ENCODE measurements around the gene TTL. TPM values are rescaled to one million over a fixed set of nuclear protein-coding genes. Genes with fewer than 3 reads are reported as not detected.
"Not testable (repeated sequence)": the region's sequence is repeated elsewhere in the genome, so short reads cannot be mapped to it uniquely, and the experiment has no call there.

Gene TTL
- total RNA-seq, 1 donor: 63.9 TPM

DNA sequence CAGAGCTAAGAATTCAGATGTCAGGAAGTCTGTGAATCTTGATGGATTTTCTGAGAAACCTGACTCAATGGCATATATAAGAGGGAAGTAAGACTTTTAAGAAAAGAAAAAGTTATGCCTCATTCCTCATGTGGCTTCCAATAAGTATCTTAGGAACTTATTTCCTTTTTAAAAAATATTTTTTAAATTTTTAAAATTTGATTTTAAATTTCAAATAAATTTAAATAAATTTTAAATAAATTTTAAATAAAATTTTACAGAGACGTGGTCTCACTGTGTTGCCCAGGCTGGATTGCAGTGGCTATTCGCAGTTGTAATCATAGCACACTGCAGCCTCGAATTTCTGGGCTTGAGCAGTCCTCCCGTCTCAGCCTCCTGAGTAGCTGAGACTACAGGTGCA lies 48.8 kb downstream of the TTL start:
- TF ChIP-seq, protein P1, sequence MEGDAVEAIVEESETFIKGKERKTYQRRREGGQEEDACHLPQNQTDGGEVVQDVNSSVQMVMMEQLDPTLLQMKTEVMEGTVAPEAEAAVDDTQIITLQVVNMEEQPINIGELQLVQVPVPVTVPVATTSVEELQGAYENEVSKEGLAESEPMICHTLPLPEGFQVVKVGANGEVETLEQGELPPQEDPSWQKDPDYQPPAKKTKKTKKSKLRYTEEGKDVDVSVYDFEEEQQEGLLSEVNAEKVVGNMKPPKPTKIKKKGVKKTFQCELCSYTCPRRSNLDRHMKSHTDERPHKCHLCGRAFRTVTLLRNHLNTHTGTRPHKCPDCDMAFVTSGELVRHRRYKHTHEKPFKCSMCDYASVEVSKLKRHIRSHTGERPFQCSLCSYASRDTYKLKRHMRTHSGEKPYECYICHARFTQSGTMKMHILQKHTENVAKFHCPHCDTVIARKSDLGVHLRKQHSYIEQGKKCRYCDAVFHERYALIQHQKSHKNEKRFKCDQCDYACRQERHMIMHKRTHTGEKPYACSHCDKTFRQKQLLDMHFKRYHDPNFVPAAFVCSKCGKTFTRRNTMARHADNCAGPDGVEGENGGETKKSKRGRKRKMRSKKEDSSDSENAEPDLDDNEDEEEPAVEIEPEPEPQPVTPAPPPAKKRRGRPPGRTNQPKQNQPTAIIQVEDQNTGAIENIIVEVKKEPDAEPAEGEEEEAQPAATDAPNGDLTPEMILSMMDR (IDR thresholded peaks at IDR 0.05; ENCODE audit: insufficient read depth, low read depth, low read length): no peak
- no peak overlapping the region for H3K4me3 ChIP-seq (ENCODE audit: low read depth, low read length)
- no peak for DNase-seq (ENCODE audit: low read depth)

DNA sequence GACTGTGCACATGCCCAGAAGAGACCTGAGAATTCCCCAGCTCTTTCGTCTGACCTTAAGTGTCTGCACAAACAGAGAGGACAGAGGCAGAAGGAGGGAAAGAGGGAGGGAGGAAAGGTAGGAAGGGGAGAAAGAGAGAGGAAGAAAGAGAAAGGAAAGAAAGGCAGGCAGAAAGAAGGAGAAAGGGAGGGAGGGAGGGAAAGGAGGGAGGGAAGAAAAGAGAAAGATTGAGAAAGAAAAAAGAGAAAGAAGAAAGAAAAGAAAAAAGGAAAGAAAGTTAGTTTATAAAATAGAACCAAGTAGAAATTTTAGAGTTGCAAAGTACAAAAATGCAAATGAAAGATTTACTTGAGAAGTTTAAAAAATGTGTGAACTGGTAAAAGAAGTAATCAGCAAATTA lies 52.9 kb downstream of the TTL start:
- DNase-seq (ENCODE audit: low read depth): no peak
- H3K4me3 ChIP-seq (ENCODE audit: low read depth, low read length): no peak overlapping the region
- TF ChIP-seq, protein P1 (IDR thresholded peaks at IDR 0.05; ENCODE audit: insufficient read depth, low read depth, low read length): no peak

DNA sequence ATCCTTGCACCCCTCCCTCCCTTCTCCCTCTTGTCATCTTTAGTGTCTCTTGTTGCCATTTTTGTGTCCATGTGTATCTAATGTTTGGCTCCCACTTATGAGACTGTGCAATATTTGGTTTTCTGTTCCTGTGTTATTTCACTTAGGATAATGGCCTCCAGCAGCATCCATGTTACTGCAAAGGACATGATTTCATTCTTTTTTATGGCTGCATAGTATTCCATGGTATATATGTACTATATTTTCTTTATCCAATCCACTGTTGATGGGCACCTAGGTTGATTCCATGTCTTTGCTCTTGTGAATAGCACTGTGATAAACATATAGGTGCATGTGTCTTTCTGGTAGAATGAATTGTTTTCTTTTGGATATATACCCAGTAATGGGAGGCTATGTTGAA lies 54.7 kb downstream of the TTL start:
- not testable (repeated sequence) for H3K4me3 ChIP-seq (ENCODE audit: low read depth, low read length); DNase-seq (ENCODE audit: low read depth)

DNA sequence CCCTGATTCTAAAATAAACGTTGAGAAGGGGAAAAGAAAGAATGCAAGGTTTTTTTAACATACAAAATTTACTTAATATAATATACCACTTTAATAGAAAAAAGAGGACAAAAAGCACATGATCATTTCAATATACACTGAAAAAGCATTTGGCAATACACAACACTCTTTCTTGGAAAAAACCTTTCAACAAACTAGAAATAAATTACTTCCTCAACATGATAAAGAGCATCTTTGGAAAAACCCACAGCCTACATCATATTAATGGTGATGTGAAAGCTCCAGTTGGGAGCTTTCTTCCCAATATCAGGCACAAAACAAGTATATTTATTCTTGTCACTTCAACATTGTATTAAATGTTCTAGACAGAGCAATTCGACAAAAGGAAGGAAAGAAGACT lies 57.4 kb downstream of the TTL start:
- no peak overlapping the region for H3K4me3 ChIP-seq (ENCODE audit: low read depth, low read length)
- no peak for DNase-seq (ENCODE audit: low read depth)
- TF ChIP-seq, protein P1 (IDR thresholded peaks at IDR 0.05; ENCODE audit: insufficient read depth, low read depth, low read length): no peak

DNA sequence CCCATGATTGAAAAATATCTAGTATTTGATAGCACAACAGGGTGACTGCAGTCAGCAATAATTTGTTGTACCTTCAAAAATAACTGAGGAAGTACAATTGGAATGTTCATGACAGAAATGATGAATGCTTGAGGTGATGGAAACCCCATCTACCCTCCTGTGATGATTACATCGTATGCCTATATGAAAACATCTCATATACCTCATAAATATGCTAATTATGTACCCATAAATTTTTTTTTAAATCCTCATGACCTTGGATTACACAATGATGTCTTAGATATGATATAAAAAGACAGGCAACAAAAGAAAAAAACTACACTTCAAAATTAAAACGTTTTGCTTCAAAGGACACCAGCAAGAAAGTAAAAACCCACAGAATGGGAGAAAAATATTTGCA lies 59.0 kb downstream of the TTL start:
- H3K4me3 ChIP-seq (ENCODE audit: low read depth, low read length): no peak overlapping the region
- no peak for DNase-seq (ENCODE audit: low read depth)
- TF ChIP-seq, protein P1 (IDR thresholded peaks at IDR 0.05; ENCODE audit: insufficient read depth, low read depth, low read length): no peak

DNA sequence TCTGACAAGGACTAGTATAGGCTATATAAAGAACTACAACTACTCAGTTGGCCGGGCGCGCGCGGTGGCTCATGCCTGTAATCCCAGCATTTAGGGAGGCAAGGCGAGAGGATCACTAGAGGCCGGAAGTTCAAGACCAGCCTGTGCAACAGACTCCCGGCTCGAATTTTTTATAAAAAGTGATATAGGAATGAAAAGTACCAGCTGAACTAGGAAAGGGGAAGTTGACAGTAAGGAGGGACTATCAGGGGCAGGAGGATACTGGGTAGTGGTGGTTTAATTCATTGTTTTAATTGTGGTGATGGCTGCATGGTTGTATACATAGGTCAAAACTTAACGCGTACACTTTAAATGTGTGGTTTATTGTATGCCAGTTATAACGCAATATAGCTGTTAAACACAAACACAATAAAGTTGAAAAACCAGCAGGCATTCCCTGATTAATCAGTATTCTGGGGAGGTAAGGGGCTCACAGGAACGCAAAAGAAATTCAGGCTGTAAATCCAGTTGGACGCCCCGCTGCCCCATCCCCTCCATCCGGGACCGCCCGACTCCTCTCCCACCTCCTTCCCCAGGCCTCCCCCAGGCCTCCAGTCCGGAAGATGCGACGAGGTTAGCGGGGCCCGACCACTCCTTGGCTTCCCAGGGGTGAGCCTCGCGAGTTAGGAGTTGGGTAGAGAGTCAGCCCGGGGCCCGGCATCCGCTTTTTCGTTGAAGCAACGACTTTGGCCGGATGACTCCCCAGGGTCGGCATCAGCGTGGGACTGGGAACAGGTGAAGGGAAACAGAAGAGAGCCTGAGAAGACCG lies 59.6 kb downstream of the TTL start:
- peak overlapping the region; percentile 80 for H3K4me3 ChIP-seq (ENCODE audit: low read depth, low read length)
- TF ChIP-seq, protein P1 (IDR thresholded peaks at IDR 0.05; ENCODE audit: insufficient read depth, low read depth, low read length): no peak
- DNase-seq (ENCODE audit: low read depth): no peak

DNA sequence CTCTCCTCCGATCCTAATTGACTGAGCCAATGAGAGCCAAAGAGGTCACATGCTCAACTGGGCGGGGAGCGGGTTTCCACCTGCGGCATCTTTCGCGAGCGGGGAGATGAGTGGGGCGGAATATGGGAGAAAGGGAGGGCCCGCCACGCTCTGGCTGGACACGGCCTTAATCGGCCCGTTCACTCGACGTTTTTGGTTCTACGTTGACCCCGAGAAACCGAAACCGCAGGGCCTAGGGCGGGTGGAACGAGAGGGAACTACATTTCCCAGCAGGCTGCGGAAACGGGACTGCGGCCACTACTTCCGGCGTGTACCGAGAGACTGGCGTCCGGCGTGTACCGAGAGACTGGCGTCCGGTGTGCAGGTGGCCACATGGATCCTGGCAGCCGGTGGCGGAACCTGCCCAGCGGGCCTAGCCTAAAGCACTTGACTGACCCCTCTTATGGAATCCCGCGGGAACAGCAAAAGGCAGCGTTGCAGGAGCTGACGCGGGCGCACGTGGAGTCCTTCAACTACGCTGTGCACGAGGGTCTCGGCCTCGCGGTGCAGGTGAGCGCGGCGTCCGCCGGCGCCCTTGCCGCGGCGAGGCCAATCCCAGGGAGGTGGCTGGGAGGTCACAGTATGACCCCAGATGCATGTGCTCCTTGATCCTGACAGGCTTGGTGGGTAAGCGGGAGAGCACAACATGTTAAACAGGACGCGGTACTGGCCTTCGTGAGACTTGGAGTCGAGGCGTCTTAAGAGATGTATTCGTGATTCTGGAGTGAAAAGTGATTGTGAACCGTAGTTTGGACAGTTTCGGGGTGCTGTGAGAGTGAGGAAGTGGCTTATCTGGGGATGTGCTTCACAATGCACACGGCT lies 60.4 kb downstream of the TTL start, which contains the start of gene POLR1B:
TSS of gene POLR1B (plus strand) at position 343 of the 861 bp plus-strand sequence. CDS start at position 373, 30 bp downstream.
- peak within 1 kb of the TSS; percentile 80 for H3K4me3 ChIP-seq (ENCODE audit: low read depth, low read length)
- TF ChIP-seq, protein P1 (IDR thresholded peaks at IDR 0.05; ENCODE audit: insufficient read depth, low read depth, low read length): no peak
- peak; percentile 78 for DNase-seq (ENCODE audit: low read depth)
